Activated gamma-delta T cell treated with anti-CD3 and anti-CD28 coated beads, Interleukin-2, amount 50 U/mL, for 16 hours (primary cell): ENCODE data around the gene ULK4.

Source experiments
- DNase-seq: peaks from one replicate; pipeline ENCODE4 v3.0.0-alpha.2; 2020; ENCODE audit warnings: low read depth

The ULK4 gene

DNA sequence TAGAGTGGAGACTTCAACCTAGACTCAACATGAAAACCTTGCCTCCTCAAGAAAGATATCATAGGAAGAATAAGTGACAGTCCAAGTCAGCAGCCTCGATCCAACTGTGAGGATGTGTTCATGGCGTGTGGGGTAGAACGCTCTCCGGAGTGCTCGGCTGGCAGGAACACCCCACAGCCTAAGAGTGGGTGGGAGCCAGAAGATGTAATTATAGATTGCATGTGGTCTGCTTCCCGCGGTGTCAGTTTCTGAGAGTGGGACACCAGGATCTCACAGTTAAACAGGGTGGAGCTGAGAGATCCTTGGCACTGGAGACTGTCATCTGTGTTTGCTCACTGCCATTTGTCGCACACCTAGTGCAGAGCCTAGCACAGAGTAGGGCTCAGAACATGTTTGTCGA lies 604.6 kb downstream of the ULK4 start:
- no peak for DNase-seq

DNA sequence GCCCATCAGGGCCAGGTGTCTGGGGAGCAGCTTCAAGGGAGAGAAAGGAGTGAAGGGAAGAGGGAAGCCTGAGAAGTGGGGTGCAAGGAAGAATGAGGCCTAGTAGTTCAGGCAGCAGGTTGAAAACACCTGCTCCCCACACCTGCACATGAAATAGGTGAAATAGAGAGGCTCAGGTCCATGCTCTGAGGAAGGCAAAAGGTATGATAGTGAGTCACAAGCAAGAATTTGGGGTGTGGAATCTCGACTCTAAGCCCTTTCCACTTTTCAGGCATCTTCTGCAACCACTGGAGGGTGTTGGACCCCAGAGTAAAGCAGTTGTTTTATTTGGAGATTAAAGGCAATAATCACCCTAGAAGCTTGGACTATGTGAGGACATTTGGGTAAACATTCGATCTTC lies 605.1 kb downstream of the ULK4 start:
- DNase-seq = no peak

DNA sequence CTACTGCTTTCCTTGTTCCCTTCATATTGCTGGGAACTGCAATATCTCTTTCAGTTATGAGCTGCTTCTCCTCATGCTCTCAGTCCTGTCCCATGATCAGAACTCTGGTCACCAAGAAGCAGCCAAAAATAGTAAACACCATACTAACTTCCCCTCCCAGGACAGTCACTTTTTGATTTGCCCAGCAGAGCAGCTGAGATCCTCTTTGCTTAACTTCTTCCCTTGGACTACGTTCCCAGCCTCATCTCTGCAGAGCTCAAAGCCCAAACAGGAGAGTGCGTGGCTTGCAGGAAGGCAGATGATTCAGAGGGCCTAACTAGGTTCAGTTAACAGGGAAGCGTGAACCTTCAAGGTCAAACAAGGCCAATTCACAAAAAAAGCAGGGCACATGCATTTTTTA lies 609.4 kb downstream of the ULK4 start:
- no peak for DNase-seq

DNA sequence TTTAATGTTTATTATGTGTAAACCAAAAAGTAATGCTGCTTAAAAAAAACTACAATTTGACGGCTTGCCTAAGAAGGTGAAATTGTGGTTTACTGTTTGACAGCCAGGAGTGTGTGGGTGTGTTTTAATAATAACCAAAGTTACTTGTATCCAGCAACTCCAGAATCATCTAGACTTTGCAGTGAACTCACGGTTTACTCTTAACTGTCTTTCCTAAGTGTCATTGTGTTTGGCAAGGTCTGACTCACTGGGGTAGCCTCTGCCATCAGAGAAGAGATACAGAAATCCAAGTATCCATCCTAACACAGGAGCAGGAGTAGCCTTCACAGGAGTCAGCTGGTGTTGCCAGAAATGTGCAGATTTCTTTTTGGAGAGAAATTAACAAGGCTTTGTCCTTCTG lies 611.5 kb downstream of the ULK4 start:
- DNase-seq = no peak

DNA sequence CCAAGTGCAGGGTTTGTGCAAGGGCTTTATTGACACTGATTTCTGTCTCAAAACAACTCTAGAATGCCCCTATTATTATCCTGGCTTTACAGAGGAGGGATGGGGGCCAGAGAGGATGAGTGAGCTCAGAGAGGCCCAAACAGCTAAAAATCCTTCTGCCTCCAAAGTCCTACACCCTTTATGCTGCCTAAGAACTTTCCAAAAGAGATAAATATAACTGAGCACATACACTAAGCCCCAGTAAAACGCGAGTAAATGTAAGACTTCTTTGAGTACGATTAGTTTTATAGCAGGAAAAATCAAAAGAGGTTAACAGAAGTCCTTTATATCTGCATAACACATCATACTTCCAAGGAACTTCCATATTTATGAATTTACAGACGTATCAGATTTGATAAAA lies 613.5 kb downstream of the ULK4 start:
- no peak for DNase-seq

DNA sequence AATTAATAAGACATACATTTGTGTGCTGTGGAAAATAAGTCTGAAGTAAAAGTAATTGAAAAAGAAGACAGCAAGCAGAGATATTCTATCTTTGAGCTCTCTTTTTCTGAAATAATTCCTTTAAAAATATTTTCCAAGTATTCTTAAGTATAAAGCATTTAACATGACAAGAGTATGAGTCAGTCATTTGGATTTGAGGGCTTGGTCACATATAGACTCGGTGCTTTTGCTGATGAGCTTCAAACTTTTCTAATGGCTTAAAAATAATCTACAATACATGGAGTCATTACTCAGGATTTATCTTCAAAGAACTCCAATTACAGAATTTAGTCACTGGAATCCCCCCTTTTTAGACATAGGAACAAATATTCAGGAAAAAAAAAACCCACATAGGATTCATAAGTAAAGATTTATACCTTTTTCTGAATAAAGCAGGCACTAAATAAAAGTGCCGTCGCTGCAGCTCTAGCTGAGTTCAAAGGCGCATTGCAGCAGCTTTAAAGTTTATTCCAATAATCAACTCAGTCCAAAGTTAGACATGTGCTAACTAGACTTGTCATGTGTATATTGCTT lies 615.1 kb downstream of the ULK4 start:
- no peak for DNase-seq

DNA sequence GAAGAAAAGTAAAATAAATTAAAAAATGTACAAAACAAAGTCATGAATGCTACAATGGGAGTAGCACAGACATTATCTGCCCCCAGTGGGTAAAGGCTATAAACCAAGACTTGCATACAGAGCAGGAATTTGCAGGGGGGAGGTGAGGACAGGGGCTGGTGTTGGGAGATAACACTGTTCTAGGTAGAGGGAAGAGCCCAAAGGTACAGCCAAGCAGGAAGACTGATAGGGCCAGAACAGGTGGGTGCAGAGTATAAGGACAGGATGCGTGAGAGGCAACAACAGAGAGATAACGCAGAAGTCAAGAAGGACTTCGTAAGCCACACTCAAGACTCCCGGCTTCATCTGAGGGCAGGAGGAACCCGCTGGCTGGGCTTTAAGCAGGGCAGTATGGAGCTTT lies 616.1 kb downstream of the ULK4 start:
- DNase-seq = no peak

DNA sequence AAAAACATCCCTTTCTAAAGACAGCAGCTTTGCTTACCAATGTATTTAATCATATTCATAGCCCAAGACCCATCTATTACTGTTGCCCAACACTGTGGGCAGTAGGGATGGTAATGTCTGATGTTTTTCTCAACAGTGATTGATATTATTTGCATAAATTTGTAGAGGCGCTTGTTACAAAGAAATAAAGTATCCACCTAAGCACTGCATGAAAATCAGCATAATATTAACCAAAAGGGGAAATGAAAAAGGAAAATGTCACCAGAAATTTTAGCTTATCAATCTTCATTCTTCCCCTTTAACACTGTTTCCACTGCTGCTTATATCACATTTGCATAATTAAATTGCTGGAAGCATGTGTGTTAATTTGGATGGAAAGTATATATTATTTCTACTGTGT lies 622.1 kb downstream of the ULK4 start:
- DNase-seq = no peak

DNA sequence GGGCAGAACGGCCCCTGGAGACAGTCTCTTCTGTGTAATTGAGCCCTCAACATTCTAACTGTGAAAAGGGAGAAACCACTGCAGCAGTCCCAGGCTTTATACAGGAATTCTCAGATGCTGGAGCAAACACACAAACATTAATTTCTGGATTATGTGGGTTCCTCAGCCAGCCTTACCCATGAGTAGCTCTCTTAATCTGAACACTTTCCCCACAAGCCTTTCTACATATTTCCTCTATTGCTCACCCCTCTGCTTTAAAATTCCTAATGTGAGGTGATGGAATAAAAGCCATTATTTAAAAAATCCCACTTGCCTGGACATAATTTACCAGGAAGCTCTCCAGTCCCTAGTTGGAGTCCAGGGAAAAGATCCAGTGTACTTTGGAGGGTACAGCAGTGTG lies 623.6 kb downstream of the ULK4 start:
- no peak for DNase-seq

DNA sequence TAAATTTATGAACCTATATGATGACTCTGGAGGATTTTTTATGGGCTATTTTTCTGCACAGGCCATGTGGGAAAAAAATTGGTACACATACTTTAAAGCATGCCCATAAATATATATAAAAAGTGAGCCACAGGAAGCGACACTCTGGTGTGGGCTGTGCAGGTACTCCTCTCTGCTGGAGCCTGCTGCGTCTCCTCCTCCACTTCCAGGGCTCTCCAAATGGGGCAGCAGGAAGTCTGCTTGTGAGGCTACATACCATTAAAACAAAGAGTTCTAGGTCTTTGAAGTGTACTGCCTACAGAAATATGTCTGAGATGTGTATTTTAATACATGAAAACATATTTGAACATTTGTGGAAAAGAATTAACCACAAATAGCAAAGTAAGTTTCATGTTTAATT lies 627.5 kb downstream of the ULK4 start:
- no peak for DNase-seq

DNA sequence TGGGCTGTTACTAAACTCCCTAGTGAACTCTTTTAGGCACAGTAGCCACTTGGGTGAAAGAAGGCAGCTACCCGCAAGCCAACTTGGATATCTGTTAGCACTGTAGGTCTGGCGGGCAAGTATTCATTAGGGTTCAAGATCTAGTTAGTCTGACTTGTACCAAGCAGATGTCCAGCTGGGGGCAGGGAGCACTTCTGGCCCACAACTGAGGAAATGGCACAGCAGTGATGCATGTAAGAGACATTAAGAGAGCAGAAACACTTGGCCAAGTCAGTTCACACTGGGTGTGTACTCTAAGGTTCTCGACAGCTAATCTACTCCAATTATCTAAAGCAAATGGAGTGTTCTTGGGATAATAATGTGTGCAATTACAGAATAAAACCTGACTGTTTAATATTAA lies 630.9 kb downstream of the ULK4 start:
- DNase-seq = no peak

DNA sequence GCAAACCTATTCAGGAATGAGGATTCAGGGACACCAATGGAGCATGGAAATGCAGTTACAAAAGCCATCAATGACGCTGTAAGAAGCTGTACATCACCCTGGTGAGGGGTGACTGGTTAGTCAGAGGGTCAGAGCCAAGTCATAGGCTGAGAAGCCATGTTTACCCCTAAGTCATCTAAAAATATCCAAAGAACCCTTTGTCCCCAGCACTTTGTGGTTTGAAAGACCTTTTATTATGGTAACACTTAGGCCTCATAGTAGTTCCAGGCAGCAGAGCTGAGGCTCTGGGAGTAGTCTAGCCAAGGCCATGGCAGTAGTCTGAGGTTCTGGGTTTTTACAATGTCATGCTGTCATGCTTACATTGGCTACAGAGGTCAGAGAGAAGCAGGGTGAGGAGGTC lies 631.4 kb downstream of the ULK4 start:
- no peak for DNase-seq

DNA sequence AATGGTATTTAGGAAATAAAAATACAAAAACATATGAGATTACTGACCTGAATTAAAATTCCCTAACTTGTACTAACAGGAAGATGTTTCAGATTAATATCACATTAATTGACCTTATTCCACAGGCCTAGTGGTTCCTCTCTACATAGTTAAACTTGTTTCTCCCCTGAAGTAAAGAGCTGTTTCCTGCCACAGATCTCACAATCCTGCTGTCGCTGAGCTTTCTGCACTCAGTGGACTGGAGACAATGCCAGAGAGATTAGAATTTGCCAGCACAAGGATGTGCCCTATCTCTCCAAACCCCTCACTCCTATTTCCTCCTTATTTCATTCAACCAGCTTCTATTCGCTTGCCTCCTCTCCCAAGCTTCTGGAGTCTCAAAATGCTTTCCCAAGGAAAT lies 632.0 kb downstream of the ULK4 start:
- DNase-seq = no peak

DNA sequence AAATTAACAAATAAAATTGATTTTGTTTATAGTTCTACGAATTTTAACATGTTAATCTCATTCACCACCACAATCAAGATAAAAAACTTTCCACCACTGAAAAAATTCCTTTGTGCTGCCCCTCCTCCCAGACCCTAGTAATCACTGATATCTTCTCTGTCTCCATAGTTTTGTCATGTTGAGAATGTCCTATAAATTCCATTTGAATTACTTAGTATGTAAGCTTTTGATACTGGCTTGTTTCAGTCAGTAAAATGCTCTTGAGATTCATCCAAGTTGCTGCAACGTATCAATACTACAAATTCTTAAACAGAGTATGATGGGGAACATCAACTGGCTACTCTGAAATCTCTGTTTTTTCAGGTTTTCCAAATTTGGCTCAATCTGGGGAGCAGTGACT lies 633.0 kb downstream of the ULK4 start:
- DNase-seq = no peak

DNA sequence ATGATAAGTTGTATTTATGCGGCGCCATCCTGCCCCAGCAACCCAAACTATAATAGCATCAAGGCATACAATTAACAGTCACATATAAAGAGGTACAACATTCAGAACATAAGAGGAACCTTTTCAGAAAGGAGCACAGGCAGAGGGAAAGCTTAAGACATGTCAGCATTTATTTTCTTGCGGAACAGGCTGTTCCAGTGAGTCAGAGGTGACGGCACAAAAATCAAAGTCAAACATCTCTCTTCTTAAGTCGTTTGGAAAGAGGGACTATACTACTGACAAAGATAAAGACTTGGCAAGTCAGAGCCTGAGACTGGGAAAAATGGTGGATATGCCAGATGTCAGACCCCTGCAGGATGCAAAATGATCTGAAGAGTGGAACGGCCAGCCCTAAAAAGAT lies 634.2 kb downstream of the ULK4 start:
- DNase-seq = no peak

DNA sequence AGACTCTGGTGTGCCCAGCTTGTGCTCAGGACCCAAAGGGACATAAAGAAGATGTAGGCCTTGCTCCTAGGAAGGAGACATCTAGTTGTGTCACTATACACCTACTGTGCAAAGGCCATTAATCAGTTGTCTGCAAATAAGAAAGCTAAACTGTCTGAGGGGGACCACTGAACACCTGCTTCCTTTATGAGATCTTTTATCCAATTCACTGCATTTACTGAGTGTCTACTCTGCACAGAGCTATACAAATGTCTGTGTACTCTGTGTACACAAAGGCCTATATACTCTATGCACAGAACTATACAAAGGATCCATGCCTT lies 637.8 kb downstream of the ULK4 start:
- DNase-seq = no peak

DNA sequence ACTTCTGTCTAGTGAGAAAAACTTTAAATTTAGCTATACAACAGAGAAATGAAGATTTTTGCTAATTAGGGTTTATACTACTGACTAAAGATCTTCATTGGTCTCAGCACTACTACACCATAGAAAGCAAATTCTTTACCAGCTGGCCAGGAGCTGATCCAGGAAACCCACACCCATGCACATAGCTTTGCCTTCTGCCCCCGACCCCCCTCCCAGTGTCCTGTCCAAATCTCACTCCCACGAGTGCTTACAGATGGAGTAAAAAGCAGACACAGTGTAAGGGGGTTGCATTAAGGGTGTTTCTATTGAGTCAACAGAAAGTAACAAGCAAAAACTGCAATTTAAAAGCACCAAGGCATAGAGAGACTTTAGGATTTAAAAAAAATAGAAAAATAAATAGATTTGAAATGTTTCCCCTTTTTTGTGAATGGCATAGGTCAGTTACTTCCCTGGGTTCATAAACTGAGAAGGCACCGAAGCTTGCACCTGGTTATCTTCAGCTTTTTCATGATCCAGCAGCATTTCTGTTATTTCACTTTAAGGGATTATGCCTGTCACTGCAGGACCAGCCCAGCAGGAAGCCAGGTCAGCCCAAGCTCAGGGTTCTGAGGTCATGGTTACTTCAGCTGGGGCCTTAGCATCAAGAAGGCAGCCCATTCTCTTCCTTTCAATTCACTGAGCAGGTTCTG lies 638.3 kb downstream of the ULK4 start:
- DNase-seq = no peak

DNA sequence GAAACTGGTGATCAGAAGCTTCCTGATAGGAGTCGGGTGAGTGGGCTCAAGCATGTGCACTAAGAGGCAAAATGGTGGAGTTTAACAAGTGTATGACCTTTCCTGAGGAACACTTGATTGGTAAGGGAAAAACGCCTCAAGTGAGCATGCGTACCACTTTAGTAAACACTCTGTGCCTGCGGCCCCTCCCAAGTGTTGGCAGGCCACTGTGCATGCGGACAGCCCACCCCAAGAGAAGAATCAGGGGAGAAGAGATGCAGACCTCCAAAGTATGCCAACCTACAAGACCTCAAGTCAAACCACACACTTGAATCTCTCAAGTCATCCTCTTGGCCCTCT lies 640.3 kb downstream of the ULK4 start:
- DNase-seq = no peak

DNA sequence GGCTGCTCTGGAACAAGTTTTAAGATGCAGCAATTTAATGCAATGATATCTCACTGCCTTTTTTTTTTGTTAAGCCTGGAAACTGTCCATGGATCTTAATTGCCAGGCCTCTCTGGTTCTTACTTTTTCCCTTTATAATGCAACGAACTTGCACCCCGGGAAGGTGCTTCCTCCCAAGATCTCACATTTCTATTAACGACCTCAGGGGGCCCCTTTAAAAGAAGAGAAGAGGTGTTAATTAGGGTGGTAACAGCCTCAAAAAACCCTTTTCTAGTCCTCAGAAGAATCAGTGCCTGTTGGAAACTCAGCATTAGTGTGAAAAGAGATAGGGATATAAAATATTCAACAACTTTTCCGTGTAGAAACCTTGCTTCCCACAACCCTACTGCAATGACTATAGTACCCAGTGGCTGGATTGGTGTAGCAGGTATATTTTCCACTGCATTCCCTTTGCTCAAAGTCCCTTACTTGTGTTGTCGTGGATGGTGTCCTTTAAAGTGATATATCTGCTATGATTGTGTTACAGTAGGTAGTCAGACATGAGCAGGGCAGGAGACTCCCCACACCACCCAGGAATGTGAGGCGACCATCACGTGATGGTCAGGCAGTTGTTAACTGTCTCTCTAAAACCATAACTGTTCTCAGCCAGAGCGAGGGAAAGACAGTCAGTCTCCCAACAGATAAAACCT lies 640.8 kb downstream of the ULK4 start:
- no peak for DNase-seq

DNA sequence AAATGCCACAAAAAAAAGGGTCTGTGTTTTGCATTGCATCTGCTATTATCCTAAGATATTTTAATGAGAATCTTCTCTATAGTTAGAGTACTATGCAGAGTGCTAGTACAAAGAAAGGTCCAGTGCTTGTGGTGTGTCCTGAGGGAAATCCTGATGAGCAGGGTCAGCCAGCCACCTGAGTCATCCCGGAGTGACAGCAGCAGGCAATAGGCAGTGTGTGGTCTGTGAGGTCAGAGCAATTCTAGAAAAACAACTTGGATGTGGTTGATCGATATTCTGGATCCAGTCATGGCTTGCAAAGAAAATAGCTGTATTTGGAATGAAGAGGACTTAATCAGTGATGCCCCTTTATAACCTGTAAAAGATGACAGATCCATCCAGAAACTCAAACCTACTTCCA lies 643.4 kb downstream of the ULK4 start:
- no peak for DNase-seq

DNA sequence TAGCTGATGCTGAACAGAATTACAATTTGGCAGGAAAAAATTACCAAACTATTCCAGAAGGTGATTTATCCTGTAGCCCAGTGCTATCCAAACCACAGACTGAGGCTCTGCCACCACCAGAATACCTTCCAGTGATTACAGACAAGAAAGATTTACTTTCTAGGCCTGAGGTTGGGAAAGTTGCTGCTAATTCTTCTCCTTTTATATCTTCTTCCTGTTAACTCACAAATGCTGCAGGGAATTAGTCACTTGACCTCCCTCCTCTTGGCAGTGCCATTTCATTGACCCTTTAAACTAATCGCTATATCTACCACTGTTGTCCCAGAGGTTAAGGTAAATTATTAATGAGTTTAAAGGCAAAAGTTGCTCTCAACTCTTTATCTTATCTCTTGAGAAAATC lies 644.2 kb downstream of the ULK4 start:
- DNase-seq = no peak

DNA sequence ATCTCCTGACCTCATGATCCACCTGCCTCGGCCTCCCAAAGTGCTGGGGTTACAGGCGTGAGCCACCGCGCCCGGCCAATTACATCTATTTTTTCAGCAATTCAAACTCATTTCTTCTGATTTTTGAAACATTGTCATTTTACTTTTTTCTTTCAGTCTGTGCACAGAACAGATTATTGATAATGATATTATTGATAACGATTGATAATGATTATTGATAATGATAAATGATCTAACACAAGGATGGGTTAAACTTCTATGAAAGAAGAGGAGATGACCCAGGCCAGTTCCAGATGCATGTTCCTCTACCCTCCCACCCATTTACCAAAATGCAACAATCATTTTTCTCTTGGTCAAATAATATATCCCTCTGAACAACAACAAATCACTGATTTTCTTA lies 644.6 kb downstream of the ULK4 start:
- no peak for DNase-seq

DNA sequence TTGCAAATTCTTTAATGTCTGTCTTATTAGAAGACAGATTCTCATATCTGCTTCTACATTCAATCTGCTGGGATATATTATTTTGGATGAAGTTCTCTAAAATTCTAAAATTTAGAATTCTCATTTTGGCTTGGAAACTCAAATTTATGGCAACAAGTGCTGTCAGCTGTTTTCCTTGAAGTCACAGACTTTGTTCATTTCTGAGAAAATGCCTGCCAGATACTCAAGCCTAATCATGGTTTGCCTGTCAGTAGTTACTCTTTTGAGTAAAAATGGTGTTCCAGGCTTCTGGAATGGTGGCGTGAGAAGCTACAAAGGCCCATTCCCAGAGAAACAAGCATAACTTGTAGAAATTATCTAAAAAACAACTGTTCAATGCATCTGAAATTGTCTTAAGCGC lies 646.8 kb downstream of the ULK4 start:
- no peak for DNase-seq

DNA sequence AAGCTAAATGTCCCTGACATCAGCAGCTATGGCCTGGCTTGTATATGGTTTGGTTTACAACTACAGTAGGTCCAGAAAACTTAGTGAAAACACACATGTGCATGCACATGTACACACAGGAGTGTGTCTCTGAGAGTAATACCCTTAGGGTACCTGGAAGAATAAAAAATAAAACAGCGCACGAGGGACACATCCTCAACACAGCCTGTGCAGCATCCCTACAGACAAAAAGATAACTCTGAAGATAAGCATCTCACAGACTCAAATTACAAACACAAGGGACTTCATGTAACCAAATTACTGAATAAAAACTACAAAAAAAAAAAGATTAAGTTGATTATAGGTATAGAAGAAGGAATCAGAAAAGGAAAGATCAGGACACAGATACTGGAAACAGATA lies 653.8 kb downstream of the ULK4 start:
- no peak for DNase-seq
